ENCODE data around the gene GLI3.

Gene GLI3

DNA sequence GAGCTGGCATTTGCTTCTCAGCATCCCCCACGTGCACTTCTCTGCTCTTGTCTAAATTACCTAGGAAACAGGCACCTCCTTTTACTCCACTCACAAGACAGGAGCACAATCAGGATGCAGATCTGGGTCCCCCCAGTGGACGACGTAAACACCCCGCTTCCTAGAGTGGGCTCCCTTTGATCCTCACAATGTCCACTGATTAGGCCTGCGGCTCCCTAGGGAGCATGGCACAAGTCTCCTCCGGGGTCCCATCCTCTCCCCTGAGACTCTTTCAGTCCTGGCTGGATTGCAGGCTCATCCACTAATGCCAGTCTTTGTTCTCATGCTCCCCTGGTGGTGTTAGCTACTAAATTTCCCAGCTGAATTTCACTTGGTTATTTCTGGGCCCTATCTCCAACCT lies 98.3 kb downstream of the GLI3 start:
- Histone ChIP-seq H3K9me3 (replicated peaks; ENCODE audit: insufficient read depth, low read length) (no peaks in the 10 kb centered on the region), H3K79me2 (ENCODE audit: low read length) (no peaks in the 10 kb centered on the region), H3K36me3 (replicated peaks; ENCODE audit: insufficient read depth, low read length) (no peaks in the 10 kb centered on the region), H3K27ac (ENCODE audit: low read length) (no peak overlapping the region), H3K4me2 (ENCODE audit: low read depth, low read length) (no peak overlapping the region), H3K9ac (ENCODE audit: low read length) (no peak overlapping the region), H3K4me3 (ENCODE audit: low read length) (no peak overlapping the region), H3K4me1 (ENCODE audit: low read length) (no peaks in the 10 kb centered on the region), H3K27me3 (replicated peaks; ENCODE audit: insufficient read depth, low read length) (no peaks in the 10 kb centered on the region), H3K9me2 (replicated peaks; ENCODE audit: insufficient read depth, low read length) (no peaks in the 10 kb centered on the region), H4K20me1 (ENCODE audit: insufficient read depth, low read length) (no peaks in the 10 kb centered on the region), H2AFZ (ENCODE audit: low read length) (no peak overlapping the region), H3F3A (ENCODE audit: insufficient read depth, low read length) (no peaks in the 10 kb centered on the region)
- no peak for DNase-seq
- TF ChIP-seq CTCF (IDR thresholded peaks at IDR 0.05; ENCODE audit: low read length): no peak
- no peak for TF ChIP-seq EZH2 (optimal IDR thresholded peaks at IDR 0.05; ENCODE audit: low read depth, low read length)
- TF ChIP-seq EZH2phosphoT487 (IDR thresholded peaks at IDR 0.05; ENCODE audit: low read length): no peak

GRCh38 chr7:42137941-42138340 lies 99.1 kb downstream of the GLI3 start:
- H4K20me1 ChIP-seq (ENCODE audit: insufficient read depth, low read length): no peaks in the 10 kb centered on the region
- DNase-seq: no peak
- no peak overlapping the region for H2AFZ ChIP-seq (ENCODE audit: low read length)
- no peaks in the 10 kb centered on the region for H3K9me2 ChIP-seq (replicated peaks; ENCODE audit: insufficient read depth, low read length)
- H3K4me1 ChIP-seq (ENCODE audit: low read length): no peaks in the 10 kb centered on the region
- H3K27ac ChIP-seq (ENCODE audit: low read length): no peak overlapping the region
- TF ChIP-seq EZH2 (optimal IDR thresholded peaks at IDR 0.05; ENCODE audit: low read depth, low read length): no peak
- H3K4me3 ChIP-seq (ENCODE audit: low read length): no peak overlapping the region
- no peaks in the 10 kb centered on the region for H3F3A ChIP-seq (ENCODE audit: insufficient read depth, low read length)
- no peaks in the 10 kb centered on the region for H3K36me3 ChIP-seq (replicated peaks; ENCODE audit: insufficient read depth, low read length)
- no peaks in the 10 kb centered on the region for H3K27me3 ChIP-seq (replicated peaks; ENCODE audit: insufficient read depth, low read length)
- H3K9ac ChIP-seq (ENCODE audit: low read length): no peak overlapping the region
- H3K79me2 ChIP-seq (ENCODE audit: low read length): no peaks in the 10 kb centered on the region
- no peak overlapping the region for H3K4me2 ChIP-seq (ENCODE audit: low read depth, low read length)
- no peaks in the 10 kb centered on the region for H3K9me3 ChIP-seq (replicated peaks; ENCODE audit: insufficient read depth, low read length)

- H3K27ac ChIP-seq (ENCODE audit: low read length): no peak overlapping the region
- H4K20me1 ChIP-seq (ENCODE audit: insufficient read depth, low read length): no peaks in the 10 kb centered on the region
- H3F3A ChIP-seq (ENCODE audit: insufficient read depth, low read length): no peaks in the 10 kb centered on the region
- no peaks in the 10 kb centered on the region for H3K27me3 ChIP-seq (replicated peaks; ENCODE audit: insufficient read depth, low read length)
- TF ChIP-seq EZH2 (optimal IDR thresholded peaks at IDR 0.05; ENCODE audit: low read depth, low read length) (no peak), EZH2phosphoT487 (IDR thresholded peaks at IDR 0.05; ENCODE audit: low read length) (no peak), CTCF (IDR thresholded peaks at IDR 0.05; ENCODE audit: low read length) (no peak)
- H3K4me1 ChIP-seq (ENCODE audit: low read length): no peaks in the 10 kb centered on the region
- no peaks in the 10 kb centered on the region for H3K79me2 ChIP-seq (ENCODE audit: low read length)
- no peak overlapping the region for H3K4me2 ChIP-seq (ENCODE audit: low read depth, low read length)
- H3K36me3 ChIP-seq (replicated peaks; ENCODE audit: insufficient read depth, low read length): no peaks in the 10 kb centered on the region
- no peak overlapping the region for H2AFZ ChIP-seq (ENCODE audit: low read length)
- no peak overlapping the region for H3K4me3 ChIP-seq (ENCODE audit: low read length)
- no peak for DNase-seq
- no peak overlapping the region for H3K9ac ChIP-seq (ENCODE audit: low read length)
- H3K9me2 ChIP-seq (replicated peaks; ENCODE audit: insufficient read depth, low read length): no peaks in the 10 kb centered on the region
- H3K9me3 ChIP-seq (replicated peaks; ENCODE audit: insufficient read depth, low read length): no peaks in the 10 kb centered on the region
These were observed 99.6 kb downstream of the GLI3 start for GRCh38 chr7:42137431-42137830.

DNA sequence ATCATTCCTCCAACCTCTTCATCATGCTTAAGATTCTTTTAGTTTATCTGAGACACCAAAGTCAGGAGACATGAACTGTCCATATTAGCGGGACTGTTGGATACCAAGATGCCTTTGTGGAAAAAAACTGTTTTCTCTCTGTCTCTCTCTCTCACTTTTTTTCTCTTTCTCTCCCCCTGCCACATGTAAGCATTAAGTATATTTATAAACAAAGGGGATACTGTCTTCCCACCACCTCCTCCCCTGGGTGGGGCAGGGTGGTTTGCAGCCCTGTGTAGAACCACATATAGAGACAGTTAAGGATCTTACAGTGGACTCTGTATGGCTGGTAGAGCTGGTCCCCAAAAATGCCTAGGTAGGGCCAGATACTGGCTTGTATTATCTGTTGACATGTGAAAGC lies 101.3 kb downstream of the GLI3 start:
- DNase-seq: no peak
- H3K9me3 ChIP-seq (replicated peaks; ENCODE audit: insufficient read depth, low read length): no peaks in the 10 kb centered on the region
- H3F3A ChIP-seq (ENCODE audit: insufficient read depth, low read length): no peaks in the 10 kb centered on the region
- no peaks in the 10 kb centered on the region for H3K27me3 ChIP-seq (replicated peaks; ENCODE audit: insufficient read depth, low read length)
- no peak overlapping the region for H3K27ac ChIP-seq (ENCODE audit: low read length)
- no peak overlapping the region for H2AFZ ChIP-seq (ENCODE audit: low read length)
- no peaks in the 10 kb centered on the region for H3K36me3 ChIP-seq (replicated peaks; ENCODE audit: insufficient read depth, low read length)
- H4K20me1 ChIP-seq (ENCODE audit: insufficient read depth, low read length): no peaks in the 10 kb centered on the region
- H3K9ac ChIP-seq (ENCODE audit: low read length): no peak overlapping the region
- no peak overlapping the region for H3K4me3 ChIP-seq (ENCODE audit: low read length)
- TF ChIP-seq CTCF (IDR thresholded peaks at IDR 0.05; ENCODE audit: low read length): no peak
- no peaks in the 10 kb centered on the region for H3K79me2 ChIP-seq (ENCODE audit: low read length)
- no peak overlapping the region for H3K4me2 ChIP-seq (ENCODE audit: low read depth, low read length)
- no peaks in the 10 kb centered on the region for H3K4me1 ChIP-seq (ENCODE audit: low read length)
- H3K9me2 ChIP-seq (replicated peaks; ENCODE audit: insufficient read depth, low read length): no peaks in the 10 kb centered on the region
